Neural cell (in vitro differentiated cells): ENCODE data around the gene GMPPA.

Experiments
- CTCF ChIP-seq: fragments of 450-650 bp; IDR thresholded peaks from 2 replicates; pipeline ENCODE4 v1.5.1; 2014; ENCODE audit warnings: antibody characterized with exemption, mild to moderate bottlenecking, moderate library complexity; ENCODE audit not compliant: poor library complexity, severe bottlenecking
- EP300 ChIP-seq: fragments of 450-650 bp; conservative IDR thresholded peaks from 2 replicates; pipeline ENCODE4 v1.6.1; 2014; ENCODE audit warnings: antibody characterized with exemption, mild to moderate bottlenecking, moderate library complexity; ENCODE audit not compliant: poor library complexity, severe bottlenecking
- EZH2 ChIP-seq: fragments of 200-600, 300-800 bp; shearing (Covaris generic), sonication (generic); IDR thresholded peaks from 2 replicates; pipeline ENCODE4 v1.6.1; 2014; ENCODE audit warnings: antibody characterized with exemption, low read length, borderline replicate concordance, mild to moderate bottlenecking; ENCODE audit not compliant: insufficient read depth, poor library complexity, severe bottlenecking
- MXI1 ChIP-seq: fragments of 450-650 bp; conservative IDR thresholded peaks from 2 replicates; pipeline ENCODE4 v1.6.1; 2014; ENCODE audit warnings: antibody characterized with exemption, mild to moderate bottlenecking; ENCODE audit not compliant: poor library complexity, severe bottlenecking
- POLR2AphosphoS5 ChIP-seq: IDR thresholded peaks from 2 replicates; pipeline ENCODE4 v1.6.1; 2012
- RAD21 ChIP-seq: fragments of 450-650 bp; conservative IDR thresholded peaks from 2 replicates; pipeline ENCODE4 v1.6.1; 2014; ENCODE audit warnings: antibody characterized with exemption, mild to moderate bottlenecking, moderate library complexity
- REST ChIP-seq: IDR thresholded peaks from 2 replicates; pipeline ENCODE4 v1.6.1; 2012; ENCODE audit warnings: borderline replicate concordance
- TAF1 ChIP-seq: IDR thresholded peaks from 2 replicates; pipeline ENCODE4 v1.6.1; 2012; ENCODE audit warnings: low read depth

GRCh38 chr2:219538504-219538951 is 39.8 kb downstream of the GMPPA start:
- no peak for TF ChIP-seq REST
- no peak for TF ChIP-seq CTCF
- no peak for TF ChIP-seq TAF1
- TF ChIP-seq EZH2 = no peak
- no peak for TF ChIP-seq EP300
- no peak for TF ChIP-seq RAD21
- TF ChIP-seq POLR2AphosphoS5 = no peak
- TF ChIP-seq MXI1 = no peak
